DMS79 treated with DMSO at 0.1 percent for 48 hours (cell line): ENCODE data around the gene PSME1.

Experiments used
- DNase-seq: peaks from one replicate; lab custom pipeline; 2025; lab: John Stamatoyannopoulos, UW

PSME1 gene

GRCh38 chr14:24130380-24130716 is 5.6 kb upstream of the PSME1 start, which contains the start of gene FITM1:
FITM1 (plus strand) TSS chr14:24130659; CDS start chr14:24131564, 905 bp downstream.
- no peak for DNase-seq

- no peak for DNase-seq
Measured at GRCh38 chr14:24130717-24131548, 5.1 kb upstream of the PSME1 start.

GRCh38 chr14:24131549-24131966 is 4.4 kb upstream of the PSME1 start:
- DNase-seq = no peak

- DNase-seq = peak; percentile 49
Measured at GRCh38 chr14:24132061-24132685, 3.8 kb upstream of the PSME1 start.

DNA sequence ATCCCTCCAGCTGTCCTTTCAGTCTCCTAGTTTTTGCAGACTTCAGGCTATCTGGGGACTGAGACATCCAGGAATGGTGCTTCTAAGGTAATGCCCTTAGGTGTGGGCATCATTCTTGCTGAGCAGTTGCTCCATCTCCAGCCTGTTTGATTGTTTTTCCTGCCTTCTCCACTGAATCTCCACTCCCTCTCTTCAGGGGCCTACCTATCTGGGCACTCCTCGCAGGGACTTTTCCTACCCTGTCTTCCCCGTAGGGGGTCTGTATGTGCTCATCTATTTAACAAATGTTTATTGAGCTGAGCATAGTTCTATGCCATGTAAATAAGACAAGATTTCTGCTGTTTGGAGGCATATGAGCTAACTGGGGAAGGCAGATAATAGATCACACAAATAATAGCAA is 3.0 kb upstream of the PSME1 start:
- no peak for DNase-seq

DNA sequence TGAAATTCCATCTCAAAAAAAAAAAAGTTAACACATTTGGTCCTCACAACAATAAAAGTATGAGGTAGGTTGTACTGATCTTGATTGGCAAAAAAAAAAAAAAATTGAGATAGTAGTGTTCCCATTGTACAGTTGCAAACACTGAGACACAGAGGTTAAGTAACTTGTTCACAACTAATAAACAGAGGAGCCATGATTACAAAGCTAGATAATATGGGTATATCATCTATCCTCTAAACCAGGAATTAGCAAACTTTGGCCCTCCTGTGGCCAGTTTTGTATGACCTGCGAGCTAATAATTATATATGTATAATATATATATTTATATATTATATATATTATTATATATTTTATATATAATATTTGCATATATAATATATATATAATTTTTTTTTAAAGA is 2.3 kb upstream of the PSME1 start:
- DNase-seq = no peak

DNA sequence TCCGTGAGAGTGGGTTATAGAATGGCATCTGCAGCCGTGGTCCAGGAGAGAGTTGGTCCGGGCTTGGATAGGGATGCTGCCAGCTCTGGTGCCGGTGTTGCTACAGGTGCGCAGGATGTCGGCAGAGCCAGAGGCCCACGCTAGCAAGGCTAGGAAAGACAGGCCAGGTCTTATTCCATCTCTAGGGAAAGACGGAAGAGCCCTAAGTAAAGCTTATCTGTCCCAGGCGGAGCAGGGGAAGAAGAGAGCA is 485 bp upstream of the PSME1 start:
- DNase-seq = peak; percentile 83

DNA sequence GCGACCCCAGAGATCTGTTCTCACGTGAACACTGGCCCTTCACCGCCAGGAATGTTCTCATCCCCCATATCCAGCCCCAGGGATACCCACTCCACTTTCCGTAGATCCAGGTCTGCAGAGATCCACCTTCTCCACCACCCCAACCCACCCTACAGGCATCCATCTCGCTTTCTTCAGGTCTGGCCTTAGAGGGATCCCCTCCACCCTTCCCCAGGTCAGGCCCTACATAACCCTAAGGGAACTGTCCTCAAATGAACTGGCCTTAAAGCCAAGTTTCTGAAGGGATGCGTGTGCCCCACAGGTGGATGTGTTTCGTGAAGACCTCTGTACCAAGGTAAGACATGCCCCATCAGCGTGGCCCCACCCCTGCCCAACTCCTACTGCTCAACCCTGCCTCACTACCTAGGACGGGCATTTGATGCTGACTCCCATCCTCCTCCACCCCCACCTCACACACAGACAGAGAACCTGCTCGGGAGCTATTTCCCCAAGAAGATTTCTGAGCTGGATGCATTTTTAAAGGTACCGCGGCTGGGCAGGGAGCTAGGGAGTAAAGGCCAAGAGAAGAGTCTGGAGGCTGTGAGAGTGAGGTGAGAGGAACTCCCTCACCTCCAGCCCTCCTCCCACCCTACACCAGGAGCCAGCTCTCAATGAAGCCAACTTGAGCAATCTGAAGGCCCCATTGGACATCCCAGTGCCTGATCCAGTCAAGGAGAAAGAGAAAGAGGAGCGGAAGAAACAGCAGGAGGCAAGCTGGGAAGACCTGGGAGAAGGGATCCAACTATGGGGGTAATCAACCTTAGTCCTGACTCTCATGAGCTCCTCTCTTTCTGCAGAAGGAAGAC is 912 bp downstream of the PSME1 start:
- no peak for DNase-seq

- no peak for DNase-seq
Measured at GRCh38 chr14:24137529-24138395, 1.8 kb downstream of the PSME1 start.

GRCh38 chr14:24138396-24139271 is 2.6 kb downstream of the PSME1 start:
- no peak for DNase-seq

GRCh38 chr14:24139272-24139934 is 3.4 kb downstream of the PSME1 start:
- DNase-seq = no peak

DNA sequence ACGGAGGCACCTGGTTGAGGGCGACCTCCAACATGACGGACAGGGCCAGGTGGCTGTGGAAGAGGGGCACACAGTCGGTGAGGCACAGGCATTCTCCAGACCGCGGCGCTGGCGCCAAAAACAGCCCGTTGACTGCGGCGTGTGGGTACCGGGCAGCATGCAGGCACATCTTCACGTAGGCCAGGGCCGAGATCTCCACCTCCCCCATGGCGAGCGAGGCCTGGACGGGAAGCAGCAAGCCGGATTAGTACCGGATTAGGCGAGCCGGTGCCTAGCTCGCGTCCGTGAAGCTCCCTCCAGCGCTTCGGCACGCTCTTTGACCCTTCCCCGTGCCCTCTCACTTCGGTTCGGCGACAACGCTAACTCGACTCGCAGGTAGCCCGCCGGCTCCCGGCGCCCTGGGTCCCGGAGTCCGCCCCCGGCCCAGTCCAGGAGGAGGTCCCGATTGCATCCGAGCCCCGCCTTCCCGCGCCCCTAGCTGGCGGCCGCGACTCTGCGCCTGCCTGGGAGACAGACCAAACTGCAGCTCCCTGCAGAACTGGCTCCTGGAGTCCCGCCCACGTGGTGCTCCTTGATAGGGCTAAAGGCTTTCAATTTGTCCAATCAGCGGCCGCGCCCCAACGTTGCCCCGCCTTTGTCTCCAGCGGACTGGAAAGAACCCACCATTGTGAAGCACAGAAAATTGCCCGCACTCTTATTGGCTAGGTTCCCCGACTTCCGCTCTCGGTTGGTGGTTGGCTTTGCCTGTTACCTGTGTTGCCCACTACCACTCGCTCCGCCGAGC is 5.3 kb downstream of the PSME1 start, which contains the start of gene EMC9:
TSS of gene EMC9 (minus strand) at position 495 of the 784 bp plus-strand sequence. CDS start at position 208, 287 bp downstream.
- peak; percentile 100 for DNase-seq

DNA sequence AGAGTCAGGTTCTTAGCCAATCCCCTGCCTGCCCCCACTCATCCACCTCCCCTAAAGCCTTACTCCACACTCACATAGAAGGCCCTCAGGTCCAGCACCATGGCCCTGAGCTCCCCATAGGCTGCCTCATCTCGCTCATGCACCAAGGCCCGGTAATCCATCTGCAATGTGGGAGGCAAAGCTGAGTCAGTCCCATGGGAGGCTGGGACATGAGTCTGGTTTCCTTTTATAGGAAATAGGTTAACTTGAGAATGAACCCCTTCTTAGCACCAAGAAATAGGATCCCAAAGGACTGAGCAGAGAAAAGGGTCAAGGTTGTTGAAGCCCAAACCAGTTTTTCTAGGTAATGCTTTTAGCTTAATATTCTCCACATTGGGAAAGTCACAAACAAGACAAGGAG is 7.5 kb downstream of the PSME1 start:
- DNase-seq = no peak

- no peak for DNase-seq
Measured at GRCh38 chr14:24144451-24144850, 8.5 kb downstream of the PSME1 start.

DNA sequence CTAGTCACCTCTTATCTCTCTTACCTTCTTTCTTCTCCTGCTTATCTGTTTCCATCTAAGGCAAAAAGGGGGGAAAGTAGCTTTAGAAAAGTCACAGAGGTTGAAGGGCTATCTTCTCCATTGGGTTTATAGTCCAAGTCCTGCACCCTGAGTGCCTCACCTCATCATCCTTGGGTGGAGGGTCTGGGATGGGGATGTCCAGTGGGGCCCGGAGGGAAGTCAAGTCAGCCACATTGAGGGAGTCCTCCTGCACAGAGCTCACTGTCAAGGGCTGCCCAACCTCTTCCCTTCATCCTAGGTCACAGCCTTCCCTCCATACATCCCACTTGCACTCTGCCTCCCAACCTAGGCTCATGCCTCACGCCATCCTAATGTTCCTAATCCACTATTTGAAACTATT is 9.2 kb downstream of the PSME1 start:
- DNase-seq = no peak

DNA sequence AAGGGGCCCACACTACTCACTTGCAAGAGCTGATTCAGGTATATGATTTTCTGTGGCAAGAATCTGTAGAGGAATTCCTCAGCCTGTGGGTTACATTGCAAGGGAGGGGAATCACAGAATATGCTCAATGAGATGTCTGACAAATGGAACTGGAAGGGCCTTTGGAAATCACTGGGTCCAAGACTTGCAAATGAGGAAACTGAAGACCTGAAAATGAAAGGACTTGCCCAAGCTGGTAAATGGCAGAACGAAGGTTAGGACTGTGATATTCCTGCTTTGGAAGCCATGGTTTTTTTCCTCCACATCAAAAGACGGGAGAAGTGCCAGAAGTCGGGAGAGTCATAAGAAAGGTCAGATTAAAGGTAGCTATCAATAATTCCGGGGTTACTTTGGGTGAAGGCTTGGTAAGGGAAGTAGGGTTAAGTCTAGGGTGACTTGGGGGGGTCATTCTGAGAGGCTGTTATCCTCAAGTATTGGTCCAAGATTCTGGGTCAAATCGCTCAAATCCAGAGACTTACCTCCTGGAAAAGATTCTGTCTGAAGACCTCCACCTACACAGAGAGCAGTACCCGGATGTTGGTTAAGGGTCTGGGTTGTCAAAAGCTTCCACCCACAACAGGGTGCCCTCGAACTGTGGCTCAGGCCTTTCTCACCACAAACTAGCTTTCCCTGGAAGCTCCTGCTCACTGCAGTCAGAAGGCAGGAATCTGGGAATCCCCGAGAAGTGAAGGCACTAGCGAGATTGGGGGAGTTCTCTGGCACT is 9.9 kb downstream of the PSME1 start:
- DNase-seq = peak; percentile 39

- DNase-seq = peak; percentile 99
Measured at GRCh38 chr14:24146453-24146977, 10.5 kb downstream of the PSME1 start, which contains the start of gene PSME2. PSME2 (minus strand) TSS chr14:24146610; CDS start chr14:24146581, 29 bp downstream.
